GM19099 (cell line): ENCODE measurements around the gene CCNY.

Experiments used
- POLR2A ChIP-seq: IDR thresholded peaks from 3 replicates; pipeline ENCODE4 v1.6.1; 2011; ENCODE audit warnings: low read depth; ENCODE audit not compliant: insufficient read length; ENCODE audit errors: extremely low read depth

CCNY gene

GRCh38 chr10:35364808-35365207 lies 28.5 kb downstream of the CCNY start:
- no peak for TF ChIP-seq POLR2A

- no peak for TF ChIP-seq POLR2A
These were observed 29.7 kb downstream of the CCNY start for GRCh38 chr10:35365994-35366393.

- no peak for TF ChIP-seq POLR2A
These were observed 31.0 kb downstream of the CCNY start for GRCh38 chr10:35367107-35367859.

- no peak for TF ChIP-seq POLR2A
These were observed 31.7 kb downstream of the CCNY start for GRCh38 chr10:35367982-35368381.

- TF ChIP-seq POLR2A, result no peak
These were observed 32.3 kb downstream of the CCNY start for GRCh38 chr10:35368485-35369048.

- no peak for TF ChIP-seq POLR2A
These were observed 32.8 kb downstream of the CCNY start for GRCh38 chr10:35369049-35369611.

GRCh38 chr10:35371731-35372130 lies 35.4 kb downstream of the CCNY start:
- TF ChIP-seq POLR2A, result no peak

- no peak for TF ChIP-seq POLR2A
These were observed 36.0 kb downstream of the CCNY start for GRCh38 chr10:35372329-35372728.

- no peak for TF ChIP-seq POLR2A
These were observed 38.9 kb downstream of the CCNY start for GRCh38 chr10:35375091-35375765.

- no peak for TF ChIP-seq POLR2A
These were observed 40.9 kb downstream of the CCNY start for GRCh38 chr10:35377050-35377728.

GRCh38 chr10:35378541-35379210 lies 42.4 kb downstream of the CCNY start:
- TF ChIP-seq POLR2A, result no peak

GRCh38 chr10:35379226-35380137 lies 43.2 kb downstream of the CCNY start:
- no peak for TF ChIP-seq POLR2A

GRCh38 chr10:35382096-35382495 lies 45.8 kb downstream of the CCNY start:
- no peak for TF ChIP-seq POLR2A
